H1 (cell line): ENCODE measurements around the gene BPGM. TPM values are rescaled to one million over a fixed set of nuclear protein-coding genes. Genes with fewer than 3 reads are reported as not detected.

ENCODE experiments used
- CTCF ChIA-PET: fragments of 300-600 bp; sonication (Branson Sonifier 250); formaldehyde crosslinking; loops from one replicate; lab custom pipeline; 2021; ENCODE audit not compliant: partially characterized antibody; lab: Charles Lee
- POLR2A ChIA-PET: fragments of 300-600 bp; sonication (Branson Sonifier 250); formaldehyde crosslinking; loops from one replicate; lab custom pipeline; 2021; ENCODE audit warnings: inconsistent platforms; ENCODE audit not compliant: partially characterized antibody; lab: Charles Lee
- DNase-seq, 2 experiments: peaks; one replicate each; pipeline versions ENCODE4 v3.0.0 to v3.0.0-alpha.2; 2010 to 2022; ENCODE audit warnings: low spot score in 2 of 2, low read depth in 1 of 2, mixed read lengths in 1 of 2
- FAIRE-seq: peaks from 2 replicates; lab custom pipeline; 2011; peaks lifted over from hg19 to GRCh38; lab: Jason Lieb, UNC
- H2AFZ ChIP-seq: 2 replicates; pipeline ENCODE4 v1.8.1; 2012; ENCODE audit warnings: low read length, inconsistent platforms
- H2AK5ac ChIP-seq: 2 replicates; pipeline ENCODE4 v1.6.1; 2013; ENCODE audit warnings: low read depth, low read length
- H2BK120ac ChIP-seq: replicated peaks from 2 replicates; pipeline ENCODE3; 2013; ENCODE audit warnings: low read depth, low read length, inconsistent platforms
- H2BK12ac ChIP-seq: 2 replicates; pipeline ENCODE4 v1.6.1; 2013; ENCODE audit warnings: low read depth, low read length
- H2BK15ac ChIP-seq: 2 replicates; pipeline ENCODE4 v1.6.1; 2013; ENCODE audit warnings: low read length
- H2BK20ac ChIP-seq: 2 replicates; pipeline ENCODE4 v1.6.1; 2013; ENCODE audit warnings: low read length
- H2BK5ac ChIP-seq: 2 replicates; pipeline ENCODE4 v1.6.1; 2013; ENCODE audit warnings: low read depth, low read length
- H3K14ac ChIP-seq: 2 replicates; pipeline ENCODE4 v1.6.1; 2013; ENCODE audit warnings: inconsistent platforms; ENCODE audit not compliant: insufficient read length
- H3K18ac ChIP-seq: 2 replicates; pipeline ENCODE4 v1.6.1; 2013; ENCODE audit warnings: low read length; ENCODE audit errors: extremely low read depth
- H3K23ac ChIP-seq: 2 replicates; pipeline ENCODE4 v1.6.1; 2013; ENCODE audit warnings: inconsistent platforms; ENCODE audit not compliant: insufficient read length
- H3K23me2 ChIP-seq: 2 replicates; pipeline ENCODE4 v1.6.1; 2013; ENCODE audit warnings: low read depth, low read length
- H3K27ac ChIP-seq: 2 replicates; pipeline ENCODE4 v1.6.1; 2011; ENCODE audit warnings: low read depth, low read length, inconsistent platforms
- H3K27me3 ChIP-seq, 4 experiments: replicated peaks in 1 of 4; 1 replicate in 1 of 4; 2 replicates in 3 of 4; pipeline versions ENCODE4 v1.6.1 to v1.8.1; 2011 to 2013; ENCODE audit warnings: low read length in 3 of 4, mild to moderate bottlenecking in 3 of 4, inconsistent platforms in 2 of 4, mixed read lengths in 2 of 4, moderate library complexity in 1 of 4; ENCODE audit not compliant: control insufficient read depth in 3 of 4, insufficient read depth in 3 of 4; ENCODE audit errors: extremely low read depth in 1 of 4
- H3K36me3 ChIP-seq, 4 experiments: 2 replicates each; pipeline versions ENCODE4 v1.6.1 to v1.8.1; 2011 to 2013; ENCODE audit warnings: mild to moderate bottlenecking in 4 of 4, low read length in 3 of 4, moderate library complexity in 2 of 4, control low read depth in 1 of 4, inconsistent platforms in 1 of 4; ENCODE audit not compliant: insufficient read depth in 4 of 4, control insufficient read depth in 2 of 4
- H3K4ac ChIP-seq: replicated peaks from 2 replicates; pipeline ENCODE3; 2013; ENCODE audit warnings: low read length, low read depth, mixed read lengths, inconsistent platforms; ENCODE audit not compliant: insufficient read length
- H3K4me1 ChIP-seq, 4 experiments: replicated peaks in 1 of 4; 1 replicate in 1 of 4; 2 replicates in 3 of 4; pipeline versions ENCODE4 v1.6.1 to v1.8.1; 2011 to 2013; ENCODE audit warnings: low read length in 3 of 4, inconsistent platforms in 2 of 4, mixed read lengths in 1 of 4; ENCODE audit not compliant: insufficient read depth in 4 of 4, control insufficient read depth in 3 of 4
- H3K4me2 ChIP-seq, 2 experiments: 2 replicates each; pipeline versions ENCODE4 v1.6.1 to v1.8.1; 2011 to 2013; ENCODE audit warnings: low read depth in 2 of 2, low read length in 2 of 2, control low read depth in 1 of 2, inconsistent platforms in 1 of 2, mild to moderate bottlenecking in 1 of 2; ENCODE audit not compliant: insufficient read depth in 1 of 2
- H3K4me3 ChIP-seq, 4 experiments: fragments of 200-600, 300-600 bp in 1 of 4; sonication (generic), shearing (Covaris generic), sonication (Bioruptor Twin) in 1 of 4; 2 replicates each; pipeline versions ENCODE4 v1.5.1 to v1.8.1; 2011 to 2016; ENCODE audit warnings: low read length in 4 of 4, low read depth in 3 of 4, control low read depth in 2 of 4, inconsistent platforms in 2 of 4, mild to moderate bottlenecking in 2 of 4, mixed read lengths in 1 of 4, moderate library complexity in 1 of 4; ENCODE audit not compliant: insufficient read depth in 2 of 4; ENCODE audit errors: extremely low read depth in 1 of 4
- H3K56ac ChIP-seq: replicated peaks from 2 replicates; pipeline ENCODE3; 2013; ENCODE audit warnings: low read depth, mild to moderate bottlenecking, mixed read lengths, low read length, inconsistent platforms; ENCODE audit not compliant: insufficient read length
- H3K79me1 ChIP-seq: 2 replicates; pipeline ENCODE4 v1.6.1; 2013; ENCODE audit warnings: low read depth, low read length, control low read depth
- H3K79me2 ChIP-seq, 2 experiments: 2 replicates each; pipeline versions ENCODE4 v1.6.1 to v1.8.1; 2012 to 2013; ENCODE audit warnings: low read length in 2 of 2, mild to moderate bottlenecking in 2 of 2, inconsistent platforms in 1 of 2; ENCODE audit not compliant: insufficient read depth in 2 of 2, control insufficient read depth in 1 of 2
- H3K9ac ChIP-seq, 4 experiments: replicated peaks in 1 of 4; 1 replicate in 1 of 4; 2 replicates in 3 of 4; pipeline versions ENCODE4 v1.6.1 to v1.8.1; 2011 to 2013; ENCODE audit warnings: low read depth in 3 of 4, low read length in 3 of 4, control low read depth in 2 of 4, mild to moderate bottlenecking in 2 of 4, moderate library complexity in 2 of 4, inconsistent platforms in 1 of 4; ENCODE audit errors: extremely low read depth in 1 of 4
- H3K9me3 ChIP-seq, 2 experiments: 2 replicates each; pipeline versions ENCODE4 v1.6.1 to v1.8.1; 2012 to 2013; ENCODE audit warnings: mild to moderate bottlenecking in 2 of 2, moderate library complexity in 2 of 2, control low read depth in 1 of 2, inconsistent platforms in 1 of 2, low read depth in 1 of 2, low read length in 1 of 2, mixed read lengths in 1 of 2; ENCODE audit not compliant: insufficient read depth in 2 of 2
- H4K20me1 ChIP-seq, 2 experiments: replicated peaks in 1 of 2; 2 replicates each; pipeline versions ENCODE3 to v1.8.1; 2011 to 2013; ENCODE audit warnings: inconsistent platforms in 2 of 2, low read length in 2 of 2, mild to moderate bottlenecking in 1 of 2; ENCODE audit not compliant: insufficient read depth in 2 of 2, control insufficient read depth in 1 of 2
- H4K5ac ChIP-seq: 2 replicates; pipeline ENCODE4 v1.6.1; 2013; ENCODE audit warnings: low read length, low read depth, mixed read lengths, inconsistent platforms; ENCODE audit not compliant: insufficient read length
- H4K8ac ChIP-seq: 2 replicates; pipeline ENCODE4 v1.8.0; 2013; ENCODE audit warnings: mild to moderate bottlenecking, moderate library complexity, low read length, inconsistent platforms; ENCODE audit not compliant: insufficient read depth; ENCODE audit errors: extremely low read depth
- H4K91ac ChIP-seq: replicated peaks from 2 replicates; pipeline ENCODE3; 2013; ENCODE audit warnings: low read length, mixed read lengths, inconsistent platforms; ENCODE audit not compliant: insufficient read length
- CHD2 ChIP-seq: IDR thresholded peaks from 2 replicates; pipeline ENCODE4 v1.6.1; 2012; ENCODE audit warnings: low read length, improper control_type of control experiment
- GTF2F1 ChIP-seq: IDR thresholded peaks from 2 replicates; pipeline ENCODE4 v1.6.1; 2012; ENCODE audit warnings: low read depth, low read length, improper control_type of control experiment, borderline replicate concordance
- HDAC2 ChIP-seq, 2 experiments: fragments of 300-600 bp in 1 of 2; sonication (generic) in 1 of 2; IDR thresholded peaks; 2 replicates each; pipeline ENCODE4 v1.6.1; 2011 to 2012; ENCODE audit warnings: low read depth in 2 of 2, low read length in 2 of 2, mild to moderate bottlenecking in 2 of 2, moderate library complexity in 2 of 2, borderline replicate concordance in 1 of 2, inconsistent platforms in 1 of 2
- JUN ChIP-seq: IDR thresholded peaks from 2 replicates; pipeline ENCODE4 v1.6.1; 2011; ENCODE audit warnings: low read depth, mild to moderate bottlenecking, improper control_type of control experiment, low read length
- KDM1A ChIP-seq: fragments of 200-600, 300-600 bp; sonication (generic); IDR thresholded peaks from 2 replicates; pipeline ENCODE4 v1.7.1; 2016; ENCODE audit warnings: mild to moderate bottlenecking, low read length, borderline replicate concordance
- NRF1 ChIP-seq: IDR thresholded peaks from 2 replicates; pipeline ENCODE4 v1.6.1; 2011; ENCODE audit warnings: mild to moderate bottlenecking, low read depth, low read length, improper control_type of control experiment
- POLR2AphosphoS5 ChIP-seq: IDR thresholded peaks from 2 replicates; pipeline ENCODE4 v1.6.1; 2011; ENCODE audit warnings: low read depth, low read length
- POU5F1 ChIP-seq: IDR thresholded peaks from 2 replicates; pipeline ENCODE4 v1.6.1; 2011; ENCODE audit warnings: low read depth, mild to moderate bottlenecking, low read length, moderate library complexity
- RBBP5 ChIP-seq: IDR thresholded peaks from 2 replicates; pipeline ENCODE4 v1.7.1; 2012; ENCODE audit warnings: low read depth, mild to moderate bottlenecking, inconsistent platforms, low read length, moderate library complexity, borderline replicate concordance
- RNF2 ChIP-seq: fragments of 200-900, 300-1000 bp; sonication (generic); IDR thresholded peaks from 2 replicates; pipeline ENCODE4 v1.7.1; 2016; ENCODE audit warnings: borderline replicate concordance, low read depth, mild to moderate bottlenecking, antibody characterized with exemption, low read length; ENCODE audit not compliant: poor library complexity, severe bottlenecking; ENCODE audit errors: missing control alignments
- TBP ChIP-seq: IDR thresholded peaks from 2 replicates; pipeline ENCODE4 v1.6.1; 2011; ENCODE audit warnings: low read depth, low read length, improper control_type of control experiment
- TCF12 ChIP-seq: IDR thresholded peaks from 2 replicates; pipeline ENCODE4 v1.6.1; 2011; ENCODE audit warnings: low read depth, mild to moderate bottlenecking, low read length
- YY1 ChIP-seq: IDR thresholded peaks from 2 replicates; pipeline ENCODE4 v1.6.1; 2011; ENCODE audit warnings: low read depth, mild to moderate bottlenecking, low read length
- WGBS, 2 experiments: shearing (Covaris generic) in 1 of 2; methylation state at CpG; one replicate each; pipeline versions ENCODE4 v1.1.6 to v1.1.7; 2013 to 2015; ENCODE audit warnings: low lambda C conversion rate in 2 of 2, mixed read lengths in 2 of 2, inconsistent platforms in 1 of 2, low coverage in 1 of 2, missing lambda C conversion rate in 1 of 2; ENCODE audit not compliant: insufficient replicate concordance in 2 of 2, insufficient coverage in 1 of 2, insufficient read length in 1 of 2; ENCODE audit errors: extremely low coverage in 1 of 2, missing lambda C conversion rate in 1 of 2; 5-methylcytosine and 5-hydroxymethylcytosine counted together
- polyA plus RNA-seq, 7 experiments: library from polyadenylated mRNA; depleted of rRNA in 3 of 7; stranded (reverse) in 5 of 7; unstranded in 2 of 7; fragments of >200 nt in 5 of 7; fragments of 200-250 nt in 2 of 7; gene quantifications; 1 replicate in 5 of 7; 2 replicates in 1 of 7; 4 replicates in 1 of 7; pipeline versions ENCODE4 v1.2.1 to v1.2.3, GENCODE V29; 2011 to 2013; ENCODE audit warnings: missing spikeins in 2 of 7, mixed read lengths in 2 of 7
- total RNA-seq: library from RNA; stranded (reverse); fragmentation: NEBNext Ultra II Directional; extraction: Animal tissue kit (Norgen Biotek cat#: 25700); gene quantifications from 2 replicates; pipeline ENCODE4 v1.2.1, GENCODE V29; 2021

BPGM gene
- total and polyA plus RNA-seq, 2 of the 8 experiments (the other 6 are each of a cell fraction or from before 2014, with no cell fraction given) = 9.7 to 15.3 TPM

- Histone ChIP-seq H3K27ac (no peak overlapping the region), H2AK5ac (no peak overlapping the region)
- no peak for FAIRE-seq
- no peak for TF ChIP-seq POU5F1
- TF ChIP-seq GTF2F1 = no peak
- TF ChIP-seq KDM1A = no peak
- TF ChIP-seq YY1 = no peak
- TF ChIP-seq RNF2 = no peak
- no peak for TF ChIP-seq POLR2AphosphoS5
- no peak for TF ChIP-seq TBP
- TF ChIP-seq RBBP5 = no peak
- no peak for TF ChIP-seq CHD2
- no peak for TF ChIP-seq HDAC2 (IDR thresholded peaks at IDR 0.05; ENCODE audit: borderline replicate concordance in 1 of 2, low read depth in 2 of 2, low read length in 2 of 2)
- TF ChIP-seq TCF12 = no peak
- TF ChIP-seq JUN = no peak
- TF ChIP-seq NRF1 = no peak
Measured at GRCh38 chr7:134685250-134685649, 38.6 kb downstream of the BPGM start.

More at GRCh38 chr7:134685250-134685649, 38.6 kb downstream of the BPGM start:
- Histone ChIP-seq H2AFZ (no peak overlapping the region), H2BK120ac (no peak overlapping the region), H3K27me3 (no peaks in the 10 kb centered on the region), H3K4me3 (no peak overlapping the region), H4K20me1 (no peaks in the 10 kb centered on the region), H2BK15ac (no peak overlapping the region), H2BK20ac (no peak overlapping the region), H3K36me3 (peaks cover 0 to 3% (median 0%) of the 10 kb centered on the region in 4 experiments; a peak in 2 of 8 replicates), H2BK12ac (no peak overlapping the region), H3K14ac (no peak overlapping the region), H4K5ac (no peak overlapping the region), H3K79me2 (no peaks in the 10 kb centered on the region), H3K56ac (no peak overlapping the region), H3K18ac (no peak overlapping the region), H3K4me1 (no peaks in the 10 kb centered on the region), H3K23ac (no peak overlapping the region), H4K8ac (no peak overlapping the region), H3K23me2 (peaks cover 1% of the 10 kb centered on the region; the same call in 1 of the 2 replicates), H3K4ac (no peak overlapping the region), H4K91ac (no peak overlapping the region), H3K79me1 (no peaks in the 10 kb centered on the region), H3K9ac (no peak overlapping the region), H2BK5ac (no peak overlapping the region), H3K9me3 (no peaks in the 10 kb centered on the region), H3K4me2 (no peak overlapping the region)
- DNase-seq = no peak
- ChIA-PET CTCF (interaction anchor here (1.2 to 2.6 kb wide), 7 partner anchors 9 to 287 kb away, joined by 3 to 13 read pairs (median 8); no protein-coding TSS in a partner anchor), POLR2A (no interaction called here)
- WGBS, 2 experiments = 91% methylated on average over 2 of the region's 2 CpGs; no CpG with 5 or more reads in 1 of the 2 experiments
